Astrocyte of the spinal cord (primary cell): ENCODE measurements around the gene ARSA.

Experiments used
- DNase-seq: peaks from one replicate; pipeline ENCODE4 v3.0.0; 2011; ENCODE audit warnings: low read depth, low spot score
- H3K4me3 ChIP-seq: 2 replicates; pipeline ENCODE4 v1.5.1; 2011; ENCODE audit warnings: low read depth, mild to moderate bottlenecking, low read length, moderate library complexity
- CTCF ChIP-seq: IDR thresholded peaks from 2 replicates; pipeline ENCODE4 v1.5.1; 2012; ENCODE audit warnings: low read depth, mild to moderate bottlenecking, low read length, inconsistent platforms
- in situ Hi-C: cut with HindIII; loops from 2 replicates; pipeline ENCODE4 v1.10.0; 2017; ENCODE audit warnings: low sequenced_read_pairs

The ARSA gene

GRCh38 chr22:50613291-50613981 lies 14.5 kb downstream of the ARSA start:
- in situ Hi-C loops, result no loop called here
- H3K4me3 ChIP-seq, result no peak overlapping the region
- DNase-seq, result no peak
- TF ChIP-seq CTCF, result no peak

GRCh38 chr22:50612528-50613221 lies 15.3 kb downstream of the ARSA start:
- DNase-seq, result no peak
- no peak for TF ChIP-seq CTCF
- no peak overlapping the region for H3K4me3 ChIP-seq
- in situ Hi-C loops, result no loop called here

- no peak overlapping the region for H3K4me3 ChIP-seq
- no peak for TF ChIP-seq CTCF
- no peak for DNase-seq
- in situ Hi-C loops, result no loop called here
Measured at GRCh38 chr22:50612168-50612527, 15.8 kb downstream of the ARSA start.

- no peak overlapping the region for H3K4me3 ChIP-seq
- in situ Hi-C loops, result no loop called here
- no peak for DNase-seq
- no peak for TF ChIP-seq CTCF
Measured at GRCh38 chr22:50611341-50612060, 16.5 kb downstream of the ARSA start.

- TF ChIP-seq CTCF, result no peak
Measured at GRCh38 chr22:50610581-50610980, 17.4 kb downstream of the ARSA start.

GRCh38 chr22:50610041-50610451 lies 17.9 kb downstream of the ARSA start:
- no peak for DNase-seq
- no peak overlapping the region for H3K4me3 ChIP-seq
- TF ChIP-seq CTCF, result no peak
- in situ Hi-C loops, result no loop called here

More at GRCh38 chr22:50610581-50610980, 17.4 kb downstream of the ARSA start:
- in situ Hi-C loops, result no loop called here
- H3K4me3 ChIP-seq, result no peak overlapping the region
- DNase-seq, result no peak
